Prostate gland (tissue), 2 donors: ENCODE data around the gene COX5A.

Source experiments
- CTCF ChIP-seq, 4 experiments: fragments of 200-600 bp in 2 of 4; fragments of 450-650 bp in 2 of 4; sonication (generic) in 2 of 4; IDR thresholded peaks; 1 replicate in 3 of 4; 2 replicates in 1 of 4; pipeline ENCODE4 v1.5.1; 2016 to 2019; ENCODE audit warnings: antibody characterized with exemption in 4 of 4, mild to moderate bottlenecking in 2 of 4, moderate library complexity in 2 of 4
- POLR2A ChIP-seq: fragments of 450-650 bp; IDR thresholded peaks from one replicate; pipeline ENCODE4 v1.6.1; 2016; ENCODE audit warnings: antibody characterized with exemption, mild to moderate bottlenecking
- POLR2AphosphoS5 ChIP-seq: sonication (generic); formaldehyde crosslinking; IDR thresholded peaks from one replicate; pipeline ENCODE4 v1.6.1; 2017; ENCODE audit warnings: antibody characterized with exemption

DNA sequence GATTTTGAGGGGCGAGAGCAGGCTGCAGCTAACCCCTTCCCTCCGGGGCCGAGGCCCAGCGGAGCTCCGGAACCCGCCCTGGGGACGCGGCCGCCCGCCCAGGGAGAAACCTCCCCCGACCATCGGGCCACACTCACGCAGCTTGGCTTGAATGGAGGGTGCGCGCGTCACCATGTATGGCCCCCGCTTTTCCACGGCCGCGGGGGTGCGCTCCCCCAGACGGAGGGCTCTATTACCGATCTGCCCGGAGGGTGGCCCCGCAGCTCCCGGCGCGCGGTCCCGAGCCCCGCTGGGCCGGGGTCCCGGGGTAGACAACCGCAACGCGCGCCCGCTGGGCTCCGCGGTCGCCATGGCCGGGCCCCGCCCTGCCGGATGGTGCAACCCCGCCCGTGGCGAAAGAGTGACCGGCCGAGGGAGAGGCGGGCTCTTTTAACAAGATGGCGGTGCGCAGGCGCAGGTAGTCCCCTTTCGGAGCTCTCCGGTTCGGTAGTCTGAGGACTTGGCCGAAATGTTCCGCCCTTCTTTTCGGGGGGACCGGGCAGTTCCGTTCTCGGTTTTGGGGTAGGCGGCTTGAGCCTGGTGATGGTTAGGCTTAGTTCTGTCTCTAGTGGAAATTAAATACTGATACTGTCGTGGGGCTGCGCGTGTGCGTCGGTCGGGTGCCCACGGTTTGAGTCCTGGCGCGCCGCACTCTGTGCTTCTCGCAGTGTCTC is 31.3 kb downstream of the COX5A start, which contains the start of gene FAM219B:
- TF ChIP-seq CTCF (IDR thresholded peaks at IDR 0.05) (no peak), POLR2A (peak; percentile 92), POLR2AphosphoS5 (peak; percentile 91)
